GM19372 (cell line): Measurements from ENCODE around the gene FOXN1.
A peak's percentile ranks its signal among the peaks of the same experiment; 100 is the strongest.
"Not testable (repeated sequence)": the region's sequence is repeated elsewhere in the genome, so short reads cannot be mapped to it uniquely, and the experiment has no call there.

ENCODE experiments used
- ATAC-seq: cut with Tn5 transposase; IDR thresholded peaks from one replicate; pipeline ENCODE4 v1.9.1; 2021; ENCODE audit warnings: mild to moderate bottlenecking, low read depth, moderate library complexity; ENCODE audit not compliant: unreplicated experiment

The FOXN1 gene

DNA sequence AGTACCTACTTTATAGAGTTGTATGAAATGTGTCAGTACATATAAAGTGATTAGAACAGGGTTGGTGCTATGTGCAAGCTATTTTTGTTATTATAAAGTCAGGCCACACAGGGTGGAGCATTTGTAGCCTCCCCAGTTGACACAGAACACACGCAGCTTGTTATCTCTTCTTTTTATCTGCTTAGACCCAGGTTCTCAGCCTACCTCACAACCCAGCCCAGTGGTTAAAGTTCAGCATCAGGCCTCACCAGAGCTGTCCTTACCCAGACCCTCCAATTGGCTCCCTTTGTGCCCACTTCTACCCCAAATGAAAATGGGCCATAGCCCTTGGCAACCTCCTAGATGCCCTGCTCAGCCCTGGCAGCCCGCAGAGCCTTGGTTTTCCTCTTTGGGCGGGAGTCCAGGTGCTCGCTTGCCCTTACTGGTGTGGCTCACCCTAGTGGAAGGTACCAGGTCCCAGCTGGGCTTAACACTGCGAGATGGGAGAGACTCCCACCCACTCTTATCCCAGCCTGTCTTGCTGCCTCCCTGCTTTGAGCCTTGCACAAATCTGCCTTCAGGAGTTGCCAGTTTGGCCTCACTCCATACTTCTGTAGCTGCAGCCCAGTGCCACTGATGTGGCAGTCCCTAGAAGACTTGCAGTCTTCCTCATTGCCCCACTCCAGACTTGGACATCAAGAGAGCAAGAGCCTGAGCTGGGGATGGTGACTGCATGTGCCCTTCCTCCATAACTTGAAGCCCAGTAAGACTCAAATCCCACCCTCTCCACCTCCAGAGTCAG is 66.3 kb downstream of the FOXN1 start:
- no peak for ATAC-seq

GRCh38 chr17:28573040-28573380 is 66.9 kb downstream of the FOXN1 start:
- ATAC-seq, result no peak

DNA sequence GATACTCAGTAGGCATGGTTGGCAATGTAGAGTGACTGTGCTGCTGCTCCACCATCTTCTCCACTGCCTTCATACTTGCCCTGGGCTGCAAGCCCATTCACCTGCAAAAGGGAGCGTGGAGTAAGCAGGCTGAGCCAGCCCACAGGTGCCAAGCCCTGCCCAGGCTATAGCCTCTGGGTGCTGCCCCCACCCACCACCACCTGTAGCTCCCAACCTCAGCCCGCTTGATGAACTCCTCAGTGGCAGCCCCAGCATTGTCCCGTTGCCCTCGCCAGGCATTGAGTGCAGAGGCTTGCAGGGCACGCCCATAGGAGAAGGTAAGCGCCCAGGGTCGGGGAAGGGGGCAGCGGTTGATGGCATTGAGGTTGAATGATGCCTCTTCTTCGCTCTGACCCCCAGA is 67.4 kb downstream of the FOXN1 start:
- no peak for ATAC-seq

DNA sequence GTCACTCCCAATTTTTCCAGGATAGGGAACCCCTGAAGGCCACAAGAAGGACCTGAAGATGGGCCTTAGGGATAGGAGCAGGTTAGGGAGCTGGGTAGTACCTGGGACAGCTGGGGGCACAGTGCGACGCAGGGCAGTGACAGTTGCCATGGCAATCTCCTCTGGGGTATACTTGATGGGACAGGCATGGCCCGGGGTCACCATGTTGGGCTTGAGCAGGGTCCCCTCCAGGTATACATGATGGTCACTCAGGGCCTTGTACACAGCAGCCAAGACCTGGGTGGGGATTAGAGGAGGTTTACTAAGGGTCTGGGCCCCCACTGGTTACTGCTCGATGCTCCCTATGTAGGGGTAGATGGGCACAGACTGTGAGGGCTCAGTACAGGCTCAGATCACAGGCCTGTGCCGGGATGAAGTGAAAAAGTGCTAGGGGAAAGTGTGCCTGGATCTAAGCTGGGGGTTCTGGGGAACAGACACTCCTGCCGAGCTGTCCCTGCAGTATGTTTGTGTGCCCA is 67.9 kb downstream of the FOXN1 start:
- no peak for ATAC-seq

- no peak for ATAC-seq
Measured at GRCh38 chr17:28574526-28574925, 68.4 kb downstream of the FOXN1 start.

DNA sequence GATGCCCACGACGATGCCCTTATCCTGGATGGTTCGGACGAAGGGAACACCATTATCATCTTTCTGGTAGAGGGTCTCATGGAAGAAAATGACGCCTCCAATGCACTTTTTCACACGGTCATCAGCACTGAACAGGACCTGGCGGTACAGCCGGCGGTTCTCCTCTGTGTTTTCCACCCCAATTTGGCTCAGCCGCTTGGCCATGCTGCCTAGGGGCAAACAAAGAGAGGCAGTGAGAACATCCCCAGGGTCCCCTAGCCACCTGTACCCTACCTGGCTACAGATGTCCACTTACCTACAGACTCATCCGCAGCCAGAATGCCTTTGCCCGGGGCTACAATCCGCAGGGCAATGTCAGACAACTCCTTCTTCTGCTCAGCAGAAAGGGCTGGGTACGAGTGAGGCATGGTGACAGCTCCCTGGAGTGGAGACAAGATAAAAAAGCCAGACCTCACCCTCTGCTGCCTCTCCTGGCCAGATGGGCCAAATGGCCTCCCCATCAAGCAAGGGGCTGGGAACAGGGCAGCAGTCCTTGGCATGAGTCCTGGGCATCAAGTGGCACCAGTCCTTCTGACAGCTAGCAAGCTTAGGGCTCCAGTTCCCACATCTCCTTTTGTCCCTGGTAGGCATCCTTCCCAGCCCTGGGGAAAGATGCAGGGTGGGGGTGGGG is 69.1 kb downstream of the FOXN1 start:
- no peak for ATAC-seq

GRCh38 chr17:28576016-28576415 is 69.9 kb downstream of the FOXN1 start:
- not testable (repeated sequence) for ATAC-seq

- peak; percentile 94 for ATAC-seq
Measured at GRCh38 chr17:28576758-28577465, 70.8 kb downstream of the FOXN1 start, which contains the start of gene ALDOC. Gene ALDOC (minus strand): TSS chr17:28576895. CDS start chr17:28575532, 1,363 bp downstream.

GRCh38 chr17:28577466-28577824 is 71.3 kb downstream of the FOXN1 start:
- no peak for ATAC-seq

DNA sequence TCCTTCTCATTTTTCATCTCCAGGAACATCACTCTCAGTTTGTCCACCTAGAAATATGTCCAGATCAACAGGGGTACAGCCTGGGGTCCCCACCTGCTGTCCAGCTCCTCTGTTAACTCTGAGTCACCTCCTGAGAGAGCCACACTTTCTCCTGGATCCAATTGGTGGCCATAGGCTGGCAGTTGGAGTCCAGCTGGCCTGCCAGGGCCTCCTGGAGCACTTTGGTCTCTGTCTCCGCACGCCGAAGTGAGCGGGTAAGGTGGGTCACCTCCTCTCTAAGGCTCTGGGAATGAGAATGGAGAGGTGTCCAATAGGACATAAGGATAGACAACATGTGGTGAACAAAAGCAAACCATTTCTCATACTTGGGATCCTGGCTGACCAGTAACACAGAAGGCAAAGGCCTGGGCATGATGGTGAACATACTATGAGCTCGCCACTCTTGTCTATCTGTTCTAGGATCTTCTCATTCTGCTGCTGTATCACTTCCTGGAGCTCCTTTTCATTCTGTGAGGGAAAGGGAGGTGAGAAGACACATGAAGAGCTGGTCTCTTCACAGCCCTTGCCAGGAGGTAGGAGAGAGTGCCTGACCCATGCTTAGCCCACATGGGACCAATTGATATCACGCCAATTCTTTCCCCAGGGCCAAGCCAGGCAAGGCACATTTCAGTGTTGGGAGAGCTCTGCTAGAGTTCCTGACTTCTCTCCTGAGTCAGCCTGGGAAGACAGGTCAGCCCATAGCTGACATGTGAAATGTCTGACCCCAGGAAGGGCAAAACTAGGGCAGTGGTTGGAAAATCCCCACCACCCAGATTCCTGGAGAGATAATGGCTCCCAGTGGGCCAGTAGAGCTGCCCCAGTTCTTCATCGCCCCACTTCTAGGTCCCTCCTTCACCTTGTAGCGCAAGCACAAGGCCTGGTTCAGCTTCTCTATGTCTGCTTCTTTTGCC is 72.4 kb downstream of the FOXN1 start:
- ATAC-seq, result no peak

DNA sequence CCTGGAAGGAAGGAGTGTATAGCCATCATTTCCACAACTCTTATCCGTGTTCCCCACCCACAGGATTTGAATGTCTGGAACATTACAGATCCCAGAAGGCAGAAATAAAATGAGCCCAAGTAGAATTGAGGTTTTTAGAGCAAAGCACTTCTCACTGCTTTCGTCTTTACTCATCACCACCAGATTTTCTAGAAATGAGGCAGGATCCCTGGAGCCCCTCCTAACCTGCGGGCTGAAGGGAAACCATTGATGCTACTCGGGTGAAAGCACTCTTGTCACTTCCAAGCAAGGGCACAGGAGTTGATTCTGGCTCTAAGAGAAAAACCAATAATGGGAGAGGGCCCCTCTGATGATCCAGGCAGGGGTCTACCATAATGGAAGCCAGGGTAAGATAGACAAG is 73.4 kb downstream of the FOXN1 start:
- ATAC-seq, result no peak

DNA sequence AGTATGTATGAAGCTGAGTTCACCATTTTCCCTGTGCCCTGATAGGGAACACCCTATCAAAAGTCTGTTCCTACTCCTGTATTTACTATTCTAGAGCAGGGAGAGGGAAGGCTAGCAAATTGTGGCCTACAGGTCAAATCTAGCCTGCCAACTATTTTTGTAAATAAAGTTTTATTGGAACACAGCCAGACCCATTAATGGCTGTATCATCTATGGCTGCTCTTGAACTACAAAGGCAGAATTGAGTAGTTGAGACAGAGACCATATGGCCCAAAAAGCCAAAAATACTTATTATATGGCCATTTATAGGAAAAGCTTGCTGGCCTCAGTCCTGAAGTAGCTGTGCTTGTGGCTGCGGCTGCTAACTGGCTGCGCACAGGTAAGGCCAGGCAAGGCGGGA is 74.8 kb downstream of the FOXN1 start:
- no peak for ATAC-seq

GRCh38 chr17:28582513-28582912 is 76.4 kb downstream of the FOXN1 start:
- ATAC-seq, result no peak

DNA sequence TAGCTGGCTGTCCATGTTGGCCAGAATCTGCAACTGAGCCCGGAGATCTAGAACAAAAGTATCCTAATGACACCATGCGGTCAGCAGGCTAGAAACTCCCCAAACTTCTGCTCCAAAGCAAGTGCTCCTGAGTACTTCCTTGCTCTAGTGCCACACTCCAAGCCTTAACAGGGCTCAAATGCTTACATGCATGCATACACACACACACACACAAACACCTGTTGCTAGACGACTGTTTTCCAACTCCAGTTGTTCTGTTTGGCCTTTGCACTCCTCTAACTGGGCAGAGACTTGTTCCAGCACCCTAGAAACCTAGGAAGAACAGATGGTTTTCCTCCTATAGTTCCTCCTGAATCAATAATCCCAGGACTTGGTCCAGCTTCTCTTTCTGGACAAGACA is 78.3 kb downstream of the FOXN1 start:
- ATAC-seq, result no peak

- ATAC-seq, result no peak
Measured at GRCh38 chr17:28585851-28586250, 79.7 kb downstream of the FOXN1 start.
